ENCODE data around the gene DNAH6.

- TF ChIP-seq SP1 (IDR thresholded peaks at IDR 0.05) (no peak), BHLHE40 (IDR thresholded peaks at IDR 0.05; ENCODE audit: borderline replicate concordance) (no peak)
Observed at GRCh38 chr2:84643991-84644390, 127.7 kb downstream of the DNAH6 start.

All from HEK293T (cell line).